ENCODE data around the gene ELMOD3.
"Not testable (repeated sequence)": the region's sequence is repeated elsewhere in the genome, so short reads cannot be mapped to it uniquely, and the experiment has no call there.

- TF ChIP-seq, protein P1, sequence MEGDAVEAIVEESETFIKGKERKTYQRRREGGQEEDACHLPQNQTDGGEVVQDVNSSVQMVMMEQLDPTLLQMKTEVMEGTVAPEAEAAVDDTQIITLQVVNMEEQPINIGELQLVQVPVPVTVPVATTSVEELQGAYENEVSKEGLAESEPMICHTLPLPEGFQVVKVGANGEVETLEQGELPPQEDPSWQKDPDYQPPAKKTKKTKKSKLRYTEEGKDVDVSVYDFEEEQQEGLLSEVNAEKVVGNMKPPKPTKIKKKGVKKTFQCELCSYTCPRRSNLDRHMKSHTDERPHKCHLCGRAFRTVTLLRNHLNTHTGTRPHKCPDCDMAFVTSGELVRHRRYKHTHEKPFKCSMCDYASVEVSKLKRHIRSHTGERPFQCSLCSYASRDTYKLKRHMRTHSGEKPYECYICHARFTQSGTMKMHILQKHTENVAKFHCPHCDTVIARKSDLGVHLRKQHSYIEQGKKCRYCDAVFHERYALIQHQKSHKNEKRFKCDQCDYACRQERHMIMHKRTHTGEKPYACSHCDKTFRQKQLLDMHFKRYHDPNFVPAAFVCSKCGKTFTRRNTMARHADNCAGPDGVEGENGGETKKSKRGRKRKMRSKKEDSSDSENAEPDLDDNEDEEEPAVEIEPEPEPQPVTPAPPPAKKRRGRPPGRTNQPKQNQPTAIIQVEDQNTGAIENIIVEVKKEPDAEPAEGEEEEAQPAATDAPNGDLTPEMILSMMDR (IDR thresholded peaks at IDR 0.05; ENCODE audit: low read depth, low read length), result not testable (repeated sequence)
- not testable (repeated sequence) for TF ChIP-seq EZH2phosphoT487 (IDR thresholded peaks at IDR 0.05; ENCODE audit: low read depth)
Measured at GRCh38 chr2:85414421-85414759, 59.8 kb downstream of the ELMOD3 start.

Measured in OCI-LY3 (cell line).